Forelimb muscle (tissue), 1 donor: ENCODE measurements around the gene LRRFIP2. TPM values are rescaled to one million over a fixed set of nuclear protein-coding genes. Genes with fewer than 3 reads are reported as not detected.
"Not testable (repeated sequence)": the region's sequence is repeated elsewhere in the genome, so short reads cannot be mapped to it uniquely, and the experiment has no call there.

ENCODE experiments used
- DNase-seq: peaks from one replicate; pipeline ENCODE4 v3.0.0-alpha.2; 2013; ENCODE audit warnings: low read depth
- polyA plus RNA-seq: library from polyadenylated mRNA; unstranded; fragments of 120-200 nt; gene quantifications from one replicate; pipeline ENCODE4 v1.2.1, GENCODE V29; 2013; ENCODE audit not compliant: insufficient read length

The LRRFIP2 gene
- polyA plus RNA-seq, 1 donor, result 40.5 TPM

DNA sequence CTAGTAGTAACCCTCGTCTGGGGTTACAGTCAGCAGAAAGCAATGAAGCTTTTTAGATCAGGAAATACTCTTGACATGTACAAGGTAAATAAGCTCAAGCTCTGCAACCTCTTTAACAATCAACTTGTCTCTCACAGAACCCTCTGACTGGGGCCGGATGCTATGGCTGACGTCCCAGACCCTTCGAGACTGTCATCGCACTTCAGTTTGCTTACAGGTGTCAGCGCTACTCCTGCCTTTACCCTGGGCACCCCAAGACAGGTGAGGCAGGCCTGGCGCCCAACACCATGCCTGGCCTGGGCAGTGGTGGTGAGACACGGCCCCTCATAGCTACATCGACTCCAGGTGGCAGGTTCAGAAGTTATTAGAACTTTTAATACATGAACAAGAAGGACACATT, 30.6 kb downstream of the LRRFIP2 start:
- DNase-seq, result no peak

- DNase-seq, result no peak
Observed at GRCh38 chr3:37141676-37142075, 32.7 kb downstream of the LRRFIP2 start.

DNA sequence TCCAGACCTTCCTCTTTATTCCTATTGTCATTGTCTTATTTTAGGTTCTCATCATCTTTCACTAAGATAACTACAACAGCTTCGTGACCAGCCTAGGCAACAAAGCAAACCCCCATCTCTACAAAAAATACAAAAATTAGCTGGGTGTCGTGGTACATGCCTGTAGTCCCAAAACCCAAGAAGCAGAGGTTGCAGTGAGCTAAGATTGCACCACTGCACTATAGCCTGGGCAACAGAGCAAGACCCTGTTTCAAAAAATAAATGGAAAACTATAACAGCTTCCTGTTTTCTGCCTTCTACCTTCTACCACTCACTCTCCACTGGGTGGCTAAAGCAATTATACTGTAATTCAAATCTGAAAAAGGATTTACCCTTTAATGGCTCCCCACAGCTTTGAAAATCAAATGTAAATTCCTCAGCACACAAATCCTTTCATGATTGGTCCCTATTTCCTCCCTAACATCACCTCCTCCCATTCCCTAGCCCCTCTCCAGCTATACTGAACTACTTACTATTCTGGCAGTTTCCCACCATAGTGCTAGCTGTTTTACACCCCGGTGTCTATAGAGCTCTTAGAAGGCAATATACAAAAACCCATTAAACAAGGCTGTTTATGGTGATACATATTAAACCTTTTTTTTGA, 33.4 kb downstream of the LRRFIP2 start:
- DNase-seq, result no peak

DNA sequence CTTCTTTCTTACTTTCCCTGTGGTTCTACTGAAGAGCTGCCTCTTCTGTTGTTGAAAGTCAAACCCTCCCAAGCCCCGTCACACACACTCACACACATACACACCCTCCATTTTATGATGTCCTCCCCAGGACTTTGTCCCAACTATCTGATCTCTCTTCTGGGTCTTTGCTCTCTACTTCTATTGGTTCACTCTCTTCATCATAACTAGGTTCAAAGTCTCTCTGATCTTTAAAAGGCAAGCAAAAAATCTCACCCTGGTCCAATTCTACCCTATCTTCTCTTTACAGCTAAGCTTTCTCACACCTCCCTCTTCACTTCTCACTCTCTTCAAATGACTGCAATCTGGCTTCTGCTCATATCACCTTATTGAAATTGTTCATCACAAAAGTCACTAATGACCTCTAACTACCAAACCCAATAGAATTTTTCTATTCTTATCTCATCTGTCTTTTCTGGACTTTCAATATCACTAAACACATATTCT, 34.8 kb downstream of the LRRFIP2 start:
- DNase-seq, result no peak

DNA sequence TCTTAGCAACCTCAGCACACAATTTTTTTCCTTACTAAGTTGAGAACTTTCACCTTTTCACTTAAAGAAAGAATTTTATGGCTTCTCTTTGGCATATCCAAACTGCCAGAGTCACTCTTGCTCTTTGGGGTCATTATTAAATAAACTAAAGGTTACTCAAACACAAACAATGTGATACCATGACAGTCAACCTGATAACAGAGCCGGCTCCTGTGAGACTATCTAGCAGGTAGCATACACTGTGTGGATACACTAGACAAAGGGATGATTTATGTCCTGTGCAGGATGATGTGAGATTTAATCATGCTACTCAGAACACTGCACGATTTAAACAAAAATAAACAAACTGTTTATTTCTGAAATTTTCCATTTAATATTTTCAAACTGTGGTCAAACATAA, 35.6 kb downstream of the LRRFIP2 start:
- DNase-seq, result no peak

DNA sequence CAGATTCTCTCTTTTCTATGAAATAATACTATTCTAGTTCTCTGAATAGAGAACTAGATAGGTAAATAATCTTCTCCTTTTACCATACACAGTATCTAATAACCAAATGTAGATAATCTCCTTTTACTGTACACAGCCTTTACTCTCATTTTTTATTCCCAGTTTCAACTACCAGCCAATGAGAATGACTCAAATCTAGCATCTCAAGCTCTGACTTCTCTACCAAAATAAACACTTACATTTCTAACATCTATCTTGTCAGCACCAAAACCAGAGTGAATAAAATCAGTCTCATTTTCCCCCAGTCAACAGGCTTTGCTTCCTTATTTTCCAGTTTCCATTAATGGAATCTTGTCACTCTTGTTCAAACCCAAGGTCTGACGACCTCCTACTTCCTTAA, 36.9 kb downstream of the LRRFIP2 start:
- DNase-seq, result no peak

- DNase-seq, result no peak
Observed at GRCh38 chr3:37136067-37136466, 38.3 kb downstream of the LRRFIP2 start.

- no peak for DNase-seq
Observed at GRCh38 chr3:37135561-37135960, 38.8 kb downstream of the LRRFIP2 start.

DNA sequence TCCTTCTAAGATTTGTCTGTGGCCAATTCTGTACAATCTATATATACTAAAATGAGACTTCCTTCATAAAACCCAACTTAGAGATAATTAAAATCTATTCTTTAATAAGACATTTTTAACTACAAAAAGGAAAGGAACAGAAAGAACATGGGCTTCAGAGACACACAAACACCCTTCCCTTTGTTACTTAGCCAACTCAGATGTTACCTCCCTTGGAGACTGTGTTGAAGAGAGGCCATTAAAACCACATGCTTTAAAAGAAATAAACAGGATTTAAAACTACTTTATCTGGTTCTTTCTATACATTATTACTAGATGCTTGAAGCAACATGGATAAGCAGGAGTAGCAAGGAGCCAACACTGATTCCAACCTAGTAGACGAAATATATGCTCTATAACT, 42.0 kb downstream of the LRRFIP2 start:
- no peak for DNase-seq

- no peak for DNase-seq
Observed at GRCh38 chr3:37131860-37132144, 42.6 kb downstream of the LRRFIP2 start.

DNA sequence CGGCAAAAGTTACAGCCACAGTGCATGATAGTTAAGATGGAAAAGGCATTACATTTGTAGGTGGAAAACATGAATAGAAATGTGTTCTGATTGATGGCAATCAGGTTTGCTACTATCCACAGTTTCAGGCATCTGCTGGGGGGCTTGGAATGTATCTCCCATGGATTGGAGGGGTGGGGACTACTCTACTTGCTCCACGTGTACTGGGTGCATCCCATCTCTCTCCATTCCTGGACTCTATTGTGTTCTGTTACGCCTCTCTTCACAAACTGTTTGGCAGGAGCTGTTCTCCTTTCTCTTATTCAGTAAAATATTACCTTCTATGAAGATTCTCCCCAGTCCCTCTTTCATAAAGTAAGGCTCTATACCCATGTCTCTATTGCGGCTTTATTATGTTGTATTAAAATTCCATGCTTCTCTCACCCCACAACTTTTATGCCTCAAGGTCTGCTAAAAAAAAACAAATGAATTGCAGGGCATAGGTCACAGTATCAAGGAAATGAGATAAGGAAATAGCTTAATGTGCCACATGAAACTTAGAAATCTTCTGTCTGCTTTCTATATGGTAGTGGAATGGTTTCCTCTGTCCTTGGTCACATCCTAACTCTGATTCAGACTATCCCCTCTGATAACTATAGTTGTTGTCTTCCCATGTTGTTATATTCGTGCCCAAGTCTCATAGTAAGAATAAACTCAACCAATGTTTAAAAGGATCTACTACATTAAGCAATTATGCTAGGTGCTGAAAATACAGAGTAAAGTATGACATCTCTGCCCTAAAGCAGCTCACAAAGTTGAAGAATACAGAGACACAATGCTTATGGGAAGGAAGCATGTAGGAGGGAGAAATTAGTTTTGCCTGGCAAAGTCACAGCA, 43.2 kb downstream of the LRRFIP2 start:
- DNase-seq, result no peak

DNA sequence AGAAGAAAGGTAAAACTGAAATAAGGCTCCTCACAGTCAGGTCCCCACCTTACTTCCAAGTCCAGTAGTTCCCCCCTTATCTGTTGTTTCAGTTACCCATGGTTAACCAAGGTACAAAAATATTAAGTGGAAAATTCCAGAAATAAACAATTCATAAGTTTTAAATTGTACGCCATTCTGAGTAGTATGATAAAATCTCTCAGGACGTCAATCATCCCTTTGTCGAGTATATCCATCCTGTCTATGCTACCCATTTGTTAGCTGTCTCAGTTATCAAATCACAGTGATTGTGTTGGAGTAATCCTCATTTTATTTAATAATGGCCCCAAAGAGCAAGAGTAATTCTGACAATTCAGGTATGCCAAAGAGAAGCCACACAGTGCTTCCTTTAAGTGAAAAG, 43.9 kb downstream of the LRRFIP2 start:
- no peak for DNase-seq

GRCh38 chr3:37129871-37130270, 44.5 kb downstream of the LRRFIP2 start:
- DNase-seq, result no peak

- no peak for DNase-seq
Observed at GRCh38 chr3:37127340-37127739, 47.0 kb downstream of the LRRFIP2 start.

- DNase-seq, result no peak
Observed at GRCh38 chr3:37126856-37127255, 47.5 kb downstream of the LRRFIP2 start.

GRCh38 chr3:37125195-37126073, 48.9 kb downstream of the LRRFIP2 start:
- no peak for DNase-seq

- no peak for DNase-seq
Observed at GRCh38 chr3:37124435-37124834, 49.9 kb downstream of the LRRFIP2 start.

DNA sequence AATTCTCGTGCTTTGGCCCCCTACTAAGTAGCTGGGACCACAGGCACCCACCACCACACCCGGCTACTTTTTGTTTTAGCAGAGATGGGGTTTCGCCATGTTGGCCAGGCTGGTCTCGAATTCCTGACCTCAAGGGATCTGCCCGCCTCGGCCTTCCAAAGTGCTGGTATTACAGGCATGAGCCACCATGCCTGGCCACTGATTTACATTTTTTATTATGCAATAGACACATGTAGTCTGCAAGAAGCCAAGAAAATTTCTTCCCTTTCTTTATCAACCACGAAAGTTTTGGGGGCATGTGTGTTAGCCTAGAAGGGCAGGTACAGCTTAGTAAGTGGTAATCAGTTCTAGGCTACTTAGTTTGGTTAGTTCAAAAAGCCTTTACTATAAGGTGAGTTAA, 51.1 kb downstream of the LRRFIP2 start:
- DNase-seq, result no peak

GRCh38 chr3:37122069-37122468, 52.3 kb downstream of the LRRFIP2 start:
- not testable (repeated sequence) for DNase-seq

- no peak for DNase-seq
Observed at GRCh38 chr3:37118163-37118562, 56.2 kb downstream of the LRRFIP2 start.

DNA sequence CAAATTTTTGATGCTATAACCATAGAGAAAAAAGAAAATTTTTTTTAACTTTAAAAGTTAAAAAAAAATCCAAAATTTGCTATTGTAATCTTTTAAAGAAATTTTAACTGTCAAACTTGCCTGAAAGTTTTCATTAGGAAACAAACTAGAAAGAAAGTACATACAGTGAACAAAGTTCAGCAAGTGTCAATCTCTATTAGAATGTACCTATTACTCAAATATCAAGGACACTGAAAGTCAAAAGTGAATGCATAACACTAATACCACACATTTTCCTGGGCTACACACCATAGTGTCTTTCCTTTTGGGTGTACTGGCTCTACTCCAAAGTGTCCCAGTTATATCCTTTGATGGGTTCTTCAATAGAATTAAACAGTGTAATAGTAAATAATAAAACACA, 56.8 kb downstream of the LRRFIP2 start:
- no peak for DNase-seq

- DNase-seq, result no peak
Observed at GRCh38 chr3:37116998-37117397, 57.4 kb downstream of the LRRFIP2 start.
